GM12878 (cell line): ENCODE measurements around the gene SEMA7A.

Source experiments
- POLR2AphosphoS5 ChIP-seq: IDR thresholded peaks from 2 replicates; pipeline ENCODE4 v1.6.1; 2011; ENCODE audit warnings: mild to moderate bottlenecking, low read length, inconsistent platforms
- POU2F2 ChIP-seq: IDR thresholded peaks from 3 replicates; pipeline ENCODE4 v1.6.1; 2011; ENCODE audit warnings: low read depth, mild to moderate bottlenecking, low read length, borderline replicate concordance
- SREBF1 ChIP-seq: IDR thresholded peaks from 2 replicates; pipeline ENCODE4 v1.6.1; 2012; ENCODE audit warnings: mild to moderate bottlenecking, low read length
- TF ChIP-seq, protein P1 (sequence below), 3 experiments: IDR thresholded peaks in 2 of 3; conservative IDR thresholded peaks in 1 of 3; 2 replicates each; pipeline ENCODE4 v1.5.1; 2011; ENCODE audit warnings: low read depth in 3 of 3, low read length in 3 of 3, mild to moderate bottlenecking in 3 of 3, control low read depth in 2 of 3, moderate library complexity in 2 of 3, inconsistent platforms in 1 of 3, mixed read lengths in 1 of 3; ENCODE audit not compliant: control insufficient read depth in 2 of 3, insufficient read depth in 1 of 3; ENCODE audit errors: extremely low read depth in 1 of 3
- TF ChIP-seq, protein P2 (sequence below): IDR thresholded peaks from 2 replicates; pipeline ENCODE4 v1.6.1; 2012; ENCODE audit warnings: mild to moderate bottlenecking, low read depth, low read length
- TF ChIP-seq, protein P3 (sequence below): fragments of 150-350 bp; IDR thresholded peaks from 2 replicates; pipeline ENCODE4 v1.6.1; 2016; ENCODE audit warnings: low read depth, low read length

DNA sequence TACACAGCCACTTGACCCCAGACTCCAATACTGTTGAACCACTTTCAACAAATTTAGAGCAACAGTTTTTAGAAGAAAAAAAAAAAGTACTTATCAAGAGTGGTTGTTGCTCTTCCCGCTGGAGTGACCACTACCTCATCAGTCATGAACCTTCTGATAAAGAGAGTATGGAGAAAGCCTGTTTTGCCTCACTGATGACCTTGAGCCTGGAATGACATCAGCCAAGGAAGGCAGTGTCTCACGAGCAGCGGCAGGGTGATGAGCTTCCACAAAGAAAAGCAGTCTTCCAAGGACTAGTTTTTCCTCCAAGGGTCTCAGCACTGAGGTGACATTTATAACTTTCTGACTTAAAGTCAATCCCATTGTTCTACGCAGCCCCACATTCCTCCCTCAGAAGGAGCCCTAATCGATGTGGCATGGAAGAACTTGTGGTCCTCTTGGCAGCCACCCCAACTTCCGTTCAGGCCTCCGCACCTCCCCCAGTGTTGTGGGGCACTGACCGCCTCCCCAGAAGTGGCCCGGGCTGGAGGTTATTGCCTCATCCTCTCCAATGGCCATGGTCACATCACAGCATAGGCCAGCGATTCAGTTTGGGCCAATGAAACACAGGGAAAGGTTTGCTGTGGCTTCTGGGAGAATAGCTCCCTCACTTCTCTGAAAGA, 64.5 kb downstream of the SEMA7A start:
- TF ChIP-seq, protein P1, sequence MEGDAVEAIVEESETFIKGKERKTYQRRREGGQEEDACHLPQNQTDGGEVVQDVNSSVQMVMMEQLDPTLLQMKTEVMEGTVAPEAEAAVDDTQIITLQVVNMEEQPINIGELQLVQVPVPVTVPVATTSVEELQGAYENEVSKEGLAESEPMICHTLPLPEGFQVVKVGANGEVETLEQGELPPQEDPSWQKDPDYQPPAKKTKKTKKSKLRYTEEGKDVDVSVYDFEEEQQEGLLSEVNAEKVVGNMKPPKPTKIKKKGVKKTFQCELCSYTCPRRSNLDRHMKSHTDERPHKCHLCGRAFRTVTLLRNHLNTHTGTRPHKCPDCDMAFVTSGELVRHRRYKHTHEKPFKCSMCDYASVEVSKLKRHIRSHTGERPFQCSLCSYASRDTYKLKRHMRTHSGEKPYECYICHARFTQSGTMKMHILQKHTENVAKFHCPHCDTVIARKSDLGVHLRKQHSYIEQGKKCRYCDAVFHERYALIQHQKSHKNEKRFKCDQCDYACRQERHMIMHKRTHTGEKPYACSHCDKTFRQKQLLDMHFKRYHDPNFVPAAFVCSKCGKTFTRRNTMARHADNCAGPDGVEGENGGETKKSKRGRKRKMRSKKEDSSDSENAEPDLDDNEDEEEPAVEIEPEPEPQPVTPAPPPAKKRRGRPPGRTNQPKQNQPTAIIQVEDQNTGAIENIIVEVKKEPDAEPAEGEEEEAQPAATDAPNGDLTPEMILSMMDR (IDR thresholded peaks at IDR 0.05 in 2 of 3, conservative IDR thresholded peaks at IDR 0.05 in 1 of 3; ENCODE audit: control insufficient read depth in 2 of 3, extremely low read depth in 1 of 3, insufficient read depth in 1 of 3, low read depth in 3 of 3, low read length in 3 of 3) = no peak
- TF ChIP-seq POU2F2 (no peak), POLR2AphosphoS5 (no peak), SREBF1 (no peak)
- TF ChIP-seq, protein P2, sequence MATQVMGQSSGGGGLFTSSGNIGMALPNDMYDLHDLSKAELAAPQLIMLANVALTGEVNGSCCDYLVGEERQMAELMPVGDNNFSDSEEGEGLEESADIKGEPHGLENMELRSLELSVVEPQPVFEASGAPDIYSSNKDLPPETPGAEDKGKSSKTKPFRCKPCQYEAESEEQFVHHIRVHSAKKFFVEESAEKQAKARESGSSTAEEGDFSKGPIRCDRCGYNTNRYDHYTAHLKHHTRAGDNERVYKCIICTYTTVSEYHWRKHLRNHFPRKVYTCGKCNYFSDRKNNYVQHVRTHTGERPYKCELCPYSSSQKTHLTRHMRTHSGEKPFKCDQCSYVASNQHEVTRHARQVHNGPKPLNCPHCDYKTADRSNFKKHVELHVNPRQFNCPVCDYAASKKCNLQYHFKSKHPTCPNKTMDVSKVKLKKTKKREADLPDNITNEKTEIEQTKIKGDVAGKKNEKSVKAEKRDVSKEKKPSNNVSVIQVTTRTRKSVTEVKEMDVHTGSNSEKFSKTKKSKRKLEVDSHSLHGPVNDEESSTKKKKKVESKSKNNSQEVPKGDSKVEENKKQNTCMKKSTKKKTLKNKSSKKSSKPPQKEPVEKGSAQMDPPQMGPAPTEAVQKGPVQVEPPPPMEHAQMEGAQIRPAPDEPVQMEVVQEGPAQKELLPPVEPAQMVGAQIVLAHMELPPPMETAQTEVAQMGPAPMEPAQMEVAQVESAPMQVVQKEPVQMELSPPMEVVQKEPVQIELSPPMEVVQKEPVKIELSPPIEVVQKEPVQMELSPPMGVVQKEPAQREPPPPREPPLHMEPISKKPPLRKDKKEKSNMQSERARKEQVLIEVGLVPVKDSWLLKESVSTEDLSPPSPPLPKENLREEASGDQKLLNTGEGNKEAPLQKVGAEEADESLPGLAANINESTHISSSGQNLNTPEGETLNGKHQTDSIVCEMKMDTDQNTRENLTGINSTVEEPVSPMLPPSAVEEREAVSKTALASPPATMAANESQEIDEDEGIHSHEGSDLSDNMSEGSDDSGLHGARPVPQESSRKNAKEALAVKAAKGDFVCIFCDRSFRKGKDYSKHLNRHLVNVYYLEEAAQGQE = no peak
- TF ChIP-seq, protein P3, sequence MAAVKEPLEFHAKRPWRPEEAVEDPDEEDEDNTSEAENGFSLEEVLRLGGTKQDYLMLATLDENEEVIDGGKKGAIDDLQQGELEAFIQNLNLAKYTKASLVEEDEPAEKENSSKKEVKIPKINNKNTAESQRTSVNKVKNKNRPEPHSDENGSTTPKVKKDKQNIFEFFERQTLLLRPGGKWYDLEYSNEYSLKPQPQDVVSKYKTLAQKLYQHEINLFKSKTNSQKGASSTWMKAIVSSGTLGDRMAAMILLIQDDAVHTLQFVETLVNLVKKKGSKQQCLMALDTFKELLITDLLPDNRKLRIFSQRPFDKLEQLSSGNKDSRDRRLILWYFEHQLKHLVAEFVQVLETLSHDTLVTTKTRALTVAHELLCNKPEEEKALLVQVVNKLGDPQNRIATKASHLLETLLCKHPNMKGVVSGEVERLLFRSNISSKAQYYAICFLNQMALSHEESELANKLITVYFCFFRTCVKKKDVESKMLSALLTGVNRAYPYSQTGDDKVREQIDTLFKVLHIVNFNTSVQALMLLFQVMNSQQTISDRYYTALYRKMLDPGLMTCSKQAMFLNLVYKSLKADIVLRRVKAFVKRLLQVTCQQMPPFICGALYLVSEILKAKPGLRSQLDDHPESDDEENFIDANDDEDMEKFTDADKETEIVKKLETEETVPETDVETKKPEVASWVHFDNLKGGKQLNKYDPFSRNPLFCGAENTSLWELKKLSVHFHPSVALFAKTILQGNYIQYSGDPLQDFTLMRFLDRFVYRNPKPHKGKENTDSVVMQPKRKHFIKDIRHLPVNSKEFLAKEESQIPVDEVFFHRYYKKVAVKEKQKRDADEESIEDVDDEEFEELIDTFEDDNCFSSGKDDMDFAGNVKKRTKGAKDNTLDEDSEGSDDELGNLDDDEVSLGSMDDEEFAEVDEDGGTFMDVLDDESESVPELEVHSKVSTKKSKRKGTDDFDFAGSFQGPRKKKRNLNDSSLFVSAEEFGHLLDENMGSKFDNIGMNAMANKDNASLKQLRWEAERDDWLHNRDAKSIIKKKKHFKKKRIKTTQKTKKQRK = no peak
